K562 (cell line): ENCODE results near the gene CDH20. TPM values are rescaled to one million over a fixed set of nuclear protein-coding genes. Genes with fewer than 3 reads are reported as not detected.

ENCODE experiments used
- ATAC-seq: fragments of 200-7000 bp; cut with Tn5 transposase; 3 replicates; pipeline ENCODE4 v1.9.1; 2020; ENCODE audit warnings: moderate library complexity
- BruUV-seq: library from RNA; stranded (reverse); fragments of 400-500 nt; replicated peaks from 2 replicates; lab custom pipeline; 2021; lab: Mats Ljungman, UMichigan
- CTCF ChIA-PET: fragments of 300-600 bp; formaldehyde crosslinking; extraction: SDS; loops from one replicate; lab custom pipeline; 2021; ENCODE audit warnings: low intra/inter-chr PET ratio; lab: Yijun Ruan, JAX
- POLR2A ChIA-PET: fragments of 300-600, 350-650 bp; sonication (Branson Sonifier 250); formaldehyde crosslinking; extraction: SDS; loops from one replicate; lab custom pipeline; 2021; ENCODE audit warnings: antibody characterized with exemption, inconsistent platforms; lab: Yijun Ruan, JAX
- DNase-seq, 4 experiments: peaks; one replicate each; pipeline versions ENCODE4 v3.0.0 to v3.0.0-alpha.2; 2011 to 2018; ENCODE audit warnings: low spot score in 3 of 4, mixed read lengths in 3 of 4; ENCODE audit errors: extremely low read depth in 1 of 4
- FAIRE-seq: peaks from 2 replicates; lab custom pipeline; 2011; peaks lifted over from hg19 to GRCh38; lab: Jason Lieb, UNC
- H2AFZ ChIP-seq: 2 replicates; pipeline ENCODE4 v1.6.0; 2011; ENCODE audit warnings: low read depth, low read length, control low read depth, inconsistent platforms
- H3K27ac ChIP-seq: fragments of 200-600 bp; 3 replicates; pipeline ENCODE4 v1.8.0; 2011; ENCODE audit warnings: low read depth, mild to moderate bottlenecking, control low read depth, inconsistent platforms, low read length, moderate library complexity, mixed read lengths; ENCODE audit errors: extremely low read depth
- H3K27me3 ChIP-seq, 2 experiments: fragments of 300-600 bp in 1 of 2; 2 replicates in 1 of 2; 3 replicates in 1 of 2; pipeline versions ENCODE4 v1.6.0 to v1.8.0; 2011; ENCODE audit warnings: inconsistent platforms in 2 of 2, low read length in 2 of 2, mild to moderate bottlenecking in 1 of 2, mixed read lengths in 1 of 2, moderate library complexity in 1 of 2; ENCODE audit not compliant: control insufficient read depth in 2 of 2, insufficient read depth in 2 of 2
- H3K36me3 ChIP-seq: fragments of 300-600 bp; 3 replicates; pipeline ENCODE4 v1.8.0; 2011; ENCODE audit warnings: mild to moderate bottlenecking, low read length, inconsistent platforms; ENCODE audit not compliant: control insufficient read depth, insufficient read depth
- H3K4me1 ChIP-seq, 2 experiments: fragments of 200-600 bp in 1 of 2; replicated peaks in 1 of 2; 2 replicates in 1 of 2; 3 replicates in 1 of 2; pipeline versions ENCODE4 v1.5.1 to v1.8.0; 2011; ENCODE audit warnings: inconsistent platforms in 2 of 2, low read length in 2 of 2, mild to moderate bottlenecking in 1 of 2, mixed read lengths in 1 of 2, moderate library complexity in 1 of 2; ENCODE audit not compliant: control insufficient read depth in 2 of 2, insufficient read depth in 2 of 2
- H3K4me2 ChIP-seq: 2 replicates; pipeline ENCODE4 v1.6.1; 2011; ENCODE audit warnings: low read length, control low read depth, inconsistent platforms, mixed read lengths; ENCODE audit not compliant: insufficient read depth
- H3K4me3 ChIP-seq: fragments of 200-600 bp; sonication (generic), shearing (Covaris generic); 2 replicates; pipeline ENCODE4 v1.5.1; 2016; ENCODE audit warnings: control low read depth, inconsistent platforms
- H3K79me2 ChIP-seq: fragments of 200-600 bp; 3 replicates; pipeline ENCODE4 v1.8.0; 2011; ENCODE audit warnings: low read length, inconsistent platforms; ENCODE audit not compliant: control insufficient read depth, insufficient read depth
- H3K9ac ChIP-seq, 2 experiments: 2 replicates each; pipeline versions ENCODE4 v1.6.0 to v1.6.1; 2011; ENCODE audit warnings: low read depth in 2 of 2, low read length in 2 of 2, control low read depth in 1 of 2, inconsistent platforms in 1 of 2, mild to moderate bottlenecking in 1 of 2, mixed read lengths in 1 of 2; ENCODE audit not compliant: insufficient read depth in 1 of 2
- H3K9me1 ChIP-seq: one replicate; pipeline ENCODE4 v1.6.0; 2011; ENCODE audit warnings: inconsistent platforms, mild to moderate bottlenecking, low read length, moderate library complexity; ENCODE audit not compliant: control insufficient read depth, insufficient read depth
- H3K9me3 ChIP-seq: replicated peaks from 2 replicates; pipeline ENCODE4 v1.5.1; 2011; ENCODE audit warnings: low read depth, low read length, inconsistent platforms; ENCODE audit not compliant: control insufficient read depth, insufficient read depth
- H4K20me1 ChIP-seq: replicated peaks from 2 replicates; pipeline ENCODE4 v1.6.1; 2011; ENCODE audit warnings: low read length, inconsistent platforms, mixed read lengths; ENCODE audit not compliant: control insufficient read depth, insufficient read depth
- CTCF ChIP-seq, 3 experiments: IDR thresholded peaks in 2 of 3; conservative IDR thresholded peaks in 1 of 3; 2 replicates each; pipeline ENCODE4 v1.5.1; 2011 to 2012; ENCODE audit warnings: low read length in 3 of 3, mild to moderate bottlenecking in 3 of 3, control low read depth in 2 of 3, improper control_type of control experiment in 1 of 3, inconsistent platforms in 1 of 3, low read depth in 1 of 3, mixed read lengths in 1 of 3, moderate library complexity in 1 of 3; ENCODE audit not compliant: insufficient read depth in 2 of 3
- CTCFL ChIP-seq: IDR thresholded peaks from 2 replicates; pipeline ENCODE4 v1.6.1; 2011; ENCODE audit warnings: borderline replicate concordance, low read depth, mild to moderate bottlenecking, moderate library complexity, low read length; ENCODE audit not compliant: insufficient read depth, poor library complexity, severe bottlenecking
- NR3C1 ChIP-seq: sonication (generic); formaldehyde crosslinking; IDR thresholded peaks from 2 replicates; pipeline ENCODE4 v1.8.1; 2022; ENCODE audit warnings: missing genetic modification reagents
- RAD21 ChIP-seq, 2 experiments: fragments of 250-450 bp in 1 of 2; fragments of 450-650 bp in 1 of 2; sonication (Bioruptor Pico) in 1 of 2; formaldehyde crosslinking in 1 of 2; IDR thresholded peaks in 1 of 2; conservative IDR thresholded peaks in 1 of 2; 2 replicates each; pipeline versions ENCODE4 v1.4.0 to v1.8.0; 2020 to 2022; ENCODE audit warnings: mild to moderate bottlenecking in 2 of 2, moderate library complexity in 1 of 2
- SMC3 ChIP-seq: conservative IDR thresholded peaks from 2 replicates; pipeline ENCODE4 v1.6.1; 2011; ENCODE audit warnings: low read depth, low read length, improper control_type of control experiment; ENCODE audit not compliant: insufficient read depth
- SPI1 ChIP-seq: IDR thresholded peaks from 2 replicates; pipeline ENCODE4 v1.6.1; 2011; ENCODE audit warnings: low read depth, low read length, control low read depth, borderline replicate concordance
- WGBS: fragments of 100-300 bp; shearing (Covaris generic); methylation state at CpG from one replicate; pipeline ENCODE4 v1.1.6; 2016; ENCODE audit warnings: low coverage, mixed read lengths; ENCODE audit not compliant: insufficient coverage; ENCODE audit errors: missing lambda C conversion rate; 5-methylcytosine and 5-hydroxymethylcytosine counted together
- in situ Hi-C: fragments of 300-500 bp; cut with MboI; formaldehyde crosslinking; loops from 4 replicates; pipeline ENCODE4 v1.15.0; 2018; ENCODE audit warnings: inconsistent platforms, mixed read lengths
- intact Hi-C: fragments of 100-400 bp; cut with micrococcal nuclease; formaldehyde crosslinking; loops from 2 replicates; pipeline ENCODE4 v1.14.2; 2022
- polyA plus RNA-seq, 8 experiments: library from polyadenylated mRNA; depleted of rRNA in 4 of 8; stranded (reverse) in 5 of 8; unstranded in 3 of 8; fragments of >200 nt; fragmentation: Nextera tagmentation in 2 of 8; fragmentation: Illumina TruSeq in 1 of 8; extraction: Ambion mirVana in 2 of 8; extraction: Trizol in 1 of 8; gene quantifications; 2 replicates each; pipeline versions ENCODE4 v1.2.1 to v1.2.3, GENCODE V29; 2011 to 2014; ENCODE audit warnings: inconsistent platforms in 1 of 8, missing spikeins in 1 of 8
- total RNA-seq, 7 experiments: library from RNA; depleted of rRNA in 6 of 7; stranded (reverse); fragments of >200 nt in 6 of 7; fragmentation: Illumina TruSeq in 2 of 7; extraction: Trizol in 2 of 7; gene quantifications; 2 replicates each; pipeline versions ENCODE4 v1.2.1 to v1.2.3, GENCODE V29; 2011 to 2021; ENCODE audit warnings: low replicate concordance in 1 of 7

The CDH20 gene
- total and polyA plus RNA-seq, 9 of the 15 experiments (the other 6 are each of a cell fraction or from before 2014, with no cell fraction given) = not detected

- no peaks in the 10 kb centered on the region for H3K79me2 ChIP-seq
- in situ Hi-C loops = no loop called here
- ATAC-seq (peak; percentile 85), DNase-seq (peak; percentile 29 to 39 (median 36)), FAIRE-seq (no peak)
- H3K4me1 ChIP-seq = no peaks in the 10 kb centered on the region
- POLR2A ChIA-PET = no interaction called here
- H2AFZ ChIP-seq = no peak overlapping the region
- TF ChIP-seq RAD21 (CRISPR knock-in tag; conservative IDR thresholded peaks at IDR 0.05 in 1 of 2, IDR thresholded peaks at IDR 0.05 in 1 of 2) (peak in 1 of 2 experiments; percentile 54; a peak in 1 of 4 replicates), CTCFL (peak; percentile 15), SPI1 (no peak), NR3C1 (no peak), SMC3 (0 out of 2 replicates have a peak, but pooled peaks have one; percentile 15), CTCF (IDR thresholded peaks at IDR 0.05 in 2 of 3, conservative IDR thresholded peaks at IDR 0.05 in 1 of 3; ENCODE audit: insufficient read depth in 2 of 3, low read depth in 1 of 3, low read length in 3 of 3) (peak; percentile 49 to 72 (median 52); a peak in 5 of 6 replicates)
- no peak overlapping the region for H3K4me3 ChIP-seq
- CTCF ChIA-PET = no interaction called here
- no peak overlapping the region for H3K27ac ChIP-seq
- H3K27me3 ChIP-seq = no peaks in the 10 kb centered on the region
- H3K9me3 ChIP-seq = no peaks in the 10 kb centered on the region
- H4K20me1 ChIP-seq = no peaks in the 10 kb centered on the region
- H3K9me1 ChIP-seq = no peaks in the 10 kb centered on the region
- BruUV-seq = no TSS peak
- no peak overlapping the region for H3K4me2 ChIP-seq
- H3K36me3 ChIP-seq = no peaks in the 10 kb centered on the region
- no peak overlapping the region for H3K9ac ChIP-seq
- intact Hi-C loops = loop anchor here (5.0 kb wide), 1 partner anchor 180 kb away; no protein-coding TSS in a partner anchor
- WGBS = 0% methylated on average over 8 of the region's 9 CpGs
Observed at GRCh38 chr18:61322265-61322873, 10.9 kb upstream of the CDH20 start.
